Transverse colon (tissue), 4 donors: ENCODE results near the gene ILF2. TPM values are rescaled to one million over a fixed set of nuclear protein-coding genes. Genes with fewer than 3 reads are reported as not detected.
"Not testable (repeated sequence)": the region's sequence is repeated elsewhere in the genome, so short reads cannot be mapped to it uniquely, and the experiment has no call there.

Experiments
- DNase-seq: peaks from one replicate; pipeline ENCODE4 v3.0.0-alpha.2; 2019
- H3K27ac ChIP-seq, 4 donors: fragments of 200-600 bp; sonication (generic); 2 replicates each; pipeline ENCODE4 v1.5.1; 2016 to 2018; ENCODE audit warnings: inconsistent platforms in 4 of 4
- H3K27me3 ChIP-seq: fragments of 200-600 bp; sonication (generic); 2 replicates; pipeline ENCODE4 v1.5.1; 2017; ENCODE audit warnings: inconsistent platforms
- H3K36me3 ChIP-seq, 4 donors: fragments of 200-600 bp; sonication (generic); 2 replicates each; pipeline ENCODE4 v1.5.1; 2017 to 2019; ENCODE audit warnings: inconsistent platforms in 4 of 4
- H3K4me1 ChIP-seq, 4 donors: fragments of 200-600 bp; sonication (generic); 2 replicates each; pipeline ENCODE4 v1.5.1; 2017 to 2020; ENCODE audit warnings: inconsistent platforms in 4 of 4
- H3K4me3 ChIP-seq, 4 donors: fragments of 200-600 bp; sonication (generic); 1 replicate in 1 of 4; 2 replicates in 3 of 4; pipeline versions ENCODE4 v1.5.1 to v1.6.1; 2017 to 2019; ENCODE audit warnings: inconsistent platforms in 4 of 4
- H3K9me3 ChIP-seq, 2 donors: fragments of 200-600 bp; sonication (generic); 2 replicates each; pipeline ENCODE4 v1.5.1; 2017 to 2019; ENCODE audit warnings: inconsistent platforms in 2 of 2
- CTCF ChIP-seq, 5 experiments: fragments of 200-600 bp in 3 of 5; fragments of 450-650 bp in 2 of 5; sonication (generic) in 3 of 5; IDR thresholded peaks; 1 replicate in 2 of 5; 2 replicates in 3 of 5; pipeline ENCODE4 v1.5.1; 2016 to 2017; ENCODE audit warnings: antibody characterized with exemption in 5 of 5, inconsistent platforms in 3 of 5, mild to moderate bottlenecking in 2 of 5, moderate library complexity in 1 of 5
- EP300 ChIP-seq: sonication (generic); formaldehyde crosslinking; IDR thresholded peaks from one replicate; pipeline ENCODE4 v1.6.1; 2017; ENCODE audit warnings: antibody characterized with exemption, low read depth
- POLR2A ChIP-seq: fragments of 450-650 bp; IDR thresholded peaks from one replicate; pipeline ENCODE4 v1.6.1; 2016; ENCODE audit warnings: antibody characterized with exemption, mild to moderate bottlenecking, moderate library complexity
- POLR2AphosphoS5 ChIP-seq, 3 donors: sonication (generic); formaldehyde crosslinking; IDR thresholded peaks; one replicate each; pipeline ENCODE4 v1.6.1; 2016; ENCODE audit warnings: antibody characterized with exemption in 3 of 3
- WGBS, 2 donors: methylation state at CpG; one replicate each; pipeline ENCODE4 v1.1.5; 2018; ENCODE audit warnings: low coverage in 1 of 2; 5-methylcytosine and 5-hydroxymethylcytosine counted together
- in situ Hi-C, 4 donors: fragments of 200-750 bp; cut with MboI; loops; one replicate each; pipeline versions ENCODE4 v1.15.0 to v1.15.1; 2017; ENCODE audit warnings: low sequenced_read_pairs in 3 of 4, low pct_ligation_motif_present in 1 of 4, low pct_unique_long_range_greater_than_20kb in 1 of 4
- intact Hi-C: fragments of 100-400 bp; cut with DNase I; formaldehyde crosslinking; loops from one replicate; pipeline ENCODE4 v1.15.1; 2023; ENCODE audit warnings: low total_unique reads
- total RNA-seq, 4 donors: library from RNA; depleted of rRNA; stranded (reverse); fragments of >200 nt; gene quantifications; one replicate each; pipeline ENCODE4 v1.1.0, GENCODE V29; 2016

ILF2 gene
- total RNA-seq, 4 donors from 2014 or later: 16.5 to 102 (median 66.5) TPM

- intact Hi-C loops: loop anchor here (10.0 kb wide), 1 partner anchor 313 kb away; the partner anchor contains the start of gene RAB13
These were observed 998 bp upstream of the ILF2 start for GRCh38 chr1:153671628-153672353.

DNA sequence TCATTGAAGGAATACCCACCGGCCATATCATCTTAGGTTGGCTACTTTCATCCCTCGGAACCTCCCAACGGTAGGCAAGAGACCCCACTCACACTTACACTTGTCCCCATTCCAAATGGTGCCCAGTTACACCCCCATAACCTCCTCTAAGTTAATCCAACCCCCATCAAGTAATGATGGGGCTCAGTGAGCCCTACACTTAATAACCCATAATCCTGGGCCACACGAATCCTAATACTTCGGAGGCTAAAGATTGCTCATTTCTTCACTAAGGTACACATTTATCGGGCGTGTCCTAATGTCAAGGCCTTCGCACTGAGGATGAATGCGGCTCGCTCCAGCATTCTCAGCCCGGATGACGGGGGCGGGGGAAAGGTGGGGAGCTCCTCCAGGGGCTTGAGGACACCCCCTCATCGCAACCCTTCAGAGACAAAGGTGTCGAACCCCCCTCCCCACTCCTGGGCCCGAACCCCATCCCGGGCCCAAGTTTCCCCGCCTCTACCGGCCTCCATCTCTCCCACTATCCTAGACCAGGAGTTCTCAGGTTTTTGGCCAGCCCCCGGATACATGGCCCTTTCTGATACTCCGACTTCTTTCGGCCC is 435 bp downstream of the ILF2 start:
- H3K4me3 ChIP-seq: peak overlapping the region; percentile 43 to 80 (median 71)
- no peaks in the 10 kb centered on the region for H3K27me3 ChIP-seq
- intact Hi-C loops (loop anchor here (10.0 kb wide), 1 partner anchor 314 kb away; the partner anchor contains the start of gene RAB13), in situ Hi-C loops (loop anchor here in 3 of 4 donors (10.0 to 25.0 kb wide), 5 partner anchors 74 to 317 kb away; partner anchors contain the start of genes RAB13 (in 2 of the 3), CREB3L4 (in 1 of the 3), CRTC2 (in 1 of the 3) and JTB (in 1 of the 3))
- TF ChIP-seq EP300 (no peak), POLR2A (no peak), POLR2AphosphoS5 (IDR thresholded peaks at IDR 0.05) (no peak), CTCF (IDR thresholded peaks at IDR 0.05) (no peak)
- H3K9me3 ChIP-seq: no peaks in the 10 kb centered on the region
- DNase-seq: no peak
- H3K4me1 ChIP-seq: peaks cover 9 to 33% (median 17%) of the 10 kb centered on the region in 4 donors
- WGBS, 2 donors: 0 to 3% methylated on average over 4 to 20 of the region's 22 CpGs
- H3K36me3 ChIP-seq: peaks cover 0 to 34% (median 16%) of the 10 kb centered on the region in 4 donors
- peak overlapping the region; percentile 86 to 91 (median 87) for H3K27ac ChIP-seq

More at GRCh38 chr1:153671628-153672353, 998 bp upstream of the ILF2 start:
- Histone ChIP-seq H3K4me3 (peak overlapping the region; percentile 19 to 67 (median 44)), H3K36me3 (peaks cover 0 to 21% (median 9%) of the 10 kb centered on the region in 4 donors), H3K27ac (peak overlapping the region; percentile 89 to 95 (median 92)), H3K4me1 (peaks cover 9 to 33% (median 17%) of the 10 kb centered on the region in 4 donors)
- peak; percentile 54 for DNase-seq
- H3K9me3 ChIP-seq, H3K27me3 ChIP-seq: not testable (repeated sequence)
- WGBS, 2 donors: 6 to 8% methylated on average over 21 to 28 of the region's 28 CpGs
- TF ChIP-seq CTCF (IDR thresholded peaks at IDR 0.05): peak in 1 of 5 experiments; percentile 20
- in situ Hi-C loops: loop anchor here in 3 of 4 donors (10.0 to 25.0 kb wide), 5 partner anchors 73 to 316 kb away; partner anchors contain the start of genes RAB13 (in 2 of the 3), CREB3L4 (in 1 of the 3), CRTC2 (in 1 of the 3) and JTB (in 1 of the 3)

DNA sequence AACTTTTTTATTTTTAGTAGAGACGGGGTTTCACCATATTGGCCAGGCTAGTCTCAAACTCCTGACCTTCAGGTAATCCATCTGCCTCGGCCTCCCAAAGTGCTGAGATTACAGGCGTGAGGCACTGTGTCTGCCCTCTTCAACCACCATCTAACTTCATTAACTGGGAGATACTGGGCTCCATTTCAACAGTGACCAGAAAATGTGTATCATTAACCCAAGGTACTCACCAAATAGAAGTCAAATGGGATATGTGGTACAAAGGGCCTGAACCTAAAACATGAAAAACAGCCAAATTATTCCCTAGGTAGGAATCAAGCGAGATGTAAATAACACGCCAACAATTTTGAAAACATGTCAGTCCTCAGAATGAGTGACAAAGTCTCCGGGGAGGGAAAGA is 1.2 kb downstream of the ILF2 start:
- Histone ChIP-seq H3K4me3 (peak overlapping the region in 2 of 4 donors; percentile 76 to 80), H3K4me1 (peaks cover 9 to 33% (median 17%) of the 10 kb centered on the region in 4 donors), H3K9me3 (no peaks in the 10 kb centered on the region), H3K27me3 (no peaks in the 10 kb centered on the region), H3K27ac (peak overlapping the region in 3 of 4 donors; percentile 86 to 91 (median 88)), H3K36me3 (peaks cover 0 to 42% (median 21%) of the 10 kb centered on the region in 4 donors)
- TF ChIP-seq POLR2AphosphoS5 (IDR thresholded peaks at IDR 0.05) (no peak), POLR2A (no peak), EP300 (no peak), CTCF (IDR thresholded peaks at IDR 0.05) (no peak)
- DNase-seq: no peak
- intact Hi-C loops: loop anchor here (10.0 kb wide), 1 partner anchor 315 kb away; the partner anchor contains the start of gene RAB13
- 80 to 81% methylated on average over 6 of the region's 6 CpGs for WGBS, 2 donors
- in situ Hi-C loops: loop anchor here in 3 of 4 donors (10.0 to 25.0 kb wide), 6 partner anchors 75 to 318 kb away; partner anchors contain the start of genes RAB13 (in 2 of the 3), CREB3L4 (in 1 of the 3), CRTC2 (in 1 of the 3) and JTB (in 1 of the 3)

- H3K4me3 ChIP-seq, intact Hi-C loops, H3K27me3 ChIP-seq, DNase-seq, H3K9me3 ChIP-seq: not testable (repeated sequence)
- 80 to 91% methylated on average over 1 to 8 of the region's 8 CpGs for WGBS, 2 donors
- in situ Hi-C loops: loop anchor here in 3 of 4 donors (10.0 to 25.0 kb wide), 3 partner anchors 94 to 319 kb away; partner anchors contain the start of genes CREB3L4 (in 1 of the 3), CRTC2 (in 1 of the 3), JTB (in 1 of the 3) and RAB13 (in 1 of the 3)
- Histone ChIP-seq H3K27ac (peak overlapping the region in 1 of 4 donors; percentile 13), H3K4me1 (peaks cover 9 to 33% (median 17%) of the 10 kb centered on the region in 4 donors), H3K36me3 (peaks cover 0 to 51% (median 29%) of the 10 kb centered on the region in 4 donors)
These were observed 2.1 kb downstream of the ILF2 start for GRCh38 chr1:153668672-153669071.
